GM19397 (cell line): ENCODE data around the gene OLR1.
A peak's percentile ranks its signal among the peaks of the same experiment; 100 is the strongest.
"Not testable (repeated sequence)": the region's sequence is repeated elsewhere in the genome, so short reads cannot be mapped to it uniquely, and the experiment has no call there.

Source experiments
- ATAC-seq: cut with Tn5 transposase; IDR thresholded peaks from one replicate; pipeline ENCODE4 v1.9.1; 2021; ENCODE audit warnings: mild to moderate bottlenecking, moderate library complexity; ENCODE audit not compliant: unreplicated experiment

OLR1 gene

DNA sequence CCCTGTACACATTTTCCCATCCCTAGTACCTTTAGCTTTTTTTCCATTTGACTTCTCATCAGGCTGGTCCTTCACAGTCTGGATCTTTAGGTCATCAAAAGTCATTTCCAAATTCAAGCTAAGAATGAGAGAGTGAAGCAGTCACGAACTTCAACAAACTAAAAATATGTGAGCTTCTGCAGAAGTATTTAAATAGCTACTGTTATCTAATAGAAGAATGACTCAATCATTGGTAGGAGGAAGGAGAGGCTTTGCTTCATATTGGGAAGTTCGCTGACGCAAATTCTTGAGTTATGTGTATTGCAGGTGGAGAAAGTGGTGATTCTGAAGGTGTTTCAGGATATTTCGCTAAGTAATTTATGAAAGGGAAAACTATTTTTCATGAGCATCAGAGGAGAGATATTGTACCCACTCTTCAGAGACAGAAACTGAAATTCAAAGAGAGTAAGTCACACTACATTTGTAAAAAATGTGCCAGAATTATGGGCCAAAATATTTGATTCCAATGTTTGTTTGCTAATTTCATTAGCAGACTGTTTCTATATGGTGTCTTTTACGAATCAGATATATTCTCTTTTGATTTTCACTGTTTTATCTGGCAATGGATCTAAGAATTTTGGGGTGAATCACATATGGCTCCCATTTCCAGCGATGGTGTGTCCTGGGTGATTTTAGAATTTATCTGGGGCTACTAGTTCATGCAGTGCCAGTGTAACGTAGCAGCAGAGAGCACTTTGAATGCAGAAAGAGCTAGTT lies at the start of gene OLR1:
OLR1 (minus strand) TSS at position 160 of the 756 bp plus-strand sequence; CDS start at position 105, 55 bp downstream.
- no peak for ATAC-seq

DNA sequence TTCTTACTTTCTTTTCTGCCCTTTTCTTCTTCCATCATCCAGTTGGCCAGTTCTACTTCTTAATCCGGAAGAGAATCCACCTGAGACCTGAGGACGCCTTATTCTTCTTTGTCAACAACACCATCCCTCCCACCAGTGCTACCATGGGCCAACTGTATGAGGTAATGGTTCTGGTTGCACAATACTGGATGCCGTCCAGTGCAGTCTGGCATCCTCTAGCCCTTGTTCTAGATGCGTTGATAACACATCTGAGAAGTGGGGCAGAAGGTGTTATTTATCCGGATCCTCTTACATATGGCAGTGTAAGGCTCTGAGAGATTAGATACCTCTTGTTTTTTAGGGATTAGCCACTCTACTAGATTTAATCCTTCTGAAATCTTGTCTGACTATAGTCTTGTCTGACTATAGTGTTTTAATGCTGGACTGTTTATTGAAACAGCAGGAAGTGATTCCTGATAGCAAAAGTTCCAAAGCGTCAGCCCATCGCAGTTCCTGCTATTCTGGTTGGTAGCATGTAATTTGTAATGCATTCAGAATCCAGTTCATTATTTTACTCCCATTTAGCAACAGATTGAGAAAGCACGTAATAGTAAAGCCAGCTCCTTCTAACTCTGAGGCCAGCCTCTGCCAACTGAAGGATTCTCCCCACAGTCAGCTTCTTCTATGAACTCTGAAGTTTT lies 48.6 kb upstream of the OLR1 start:
- no peak for ATAC-seq

DNA sequence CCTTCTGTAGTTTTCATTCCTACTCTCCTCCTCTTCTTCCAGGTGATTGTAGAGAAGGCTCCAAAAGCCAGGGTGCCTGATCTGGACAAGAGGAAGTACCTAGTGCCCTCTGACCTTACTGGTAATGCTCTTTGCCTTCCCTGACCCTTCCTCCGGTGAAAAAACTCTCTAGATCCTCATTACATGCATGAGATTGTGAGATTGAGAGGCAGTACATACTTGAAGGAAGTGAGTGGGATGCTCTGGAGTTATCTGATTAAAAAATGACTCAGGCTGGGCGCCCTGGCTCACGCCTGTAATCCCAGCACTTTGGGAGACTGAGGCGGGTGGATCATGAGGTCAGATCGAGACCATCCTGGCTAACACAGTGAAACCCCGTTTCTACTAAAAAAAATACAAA lies 46.1 kb upstream of the OLR1 start:
- ATAC-seq = no peak

DNA sequence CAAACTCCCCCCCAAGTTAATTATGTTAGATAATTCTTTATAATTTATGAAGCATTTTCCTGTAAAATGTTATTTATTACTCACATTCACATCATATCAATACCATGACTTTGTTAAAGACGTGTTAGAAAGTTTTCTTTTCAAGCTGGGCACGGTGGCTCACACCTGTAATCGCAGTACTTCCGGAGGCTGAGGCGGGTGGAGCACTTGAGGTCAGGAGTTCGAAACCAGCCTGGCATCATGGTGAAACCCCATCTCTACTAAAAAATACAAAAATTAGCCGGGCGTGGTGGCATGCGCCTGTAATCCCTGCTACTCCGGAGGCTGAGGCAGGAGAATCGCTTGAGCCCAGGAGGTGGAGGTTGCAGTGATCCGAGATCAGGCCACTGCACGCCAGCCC lies 44.0 kb upstream of the OLR1 start:
- ATAC-seq = not testable (repeated sequence)

DNA sequence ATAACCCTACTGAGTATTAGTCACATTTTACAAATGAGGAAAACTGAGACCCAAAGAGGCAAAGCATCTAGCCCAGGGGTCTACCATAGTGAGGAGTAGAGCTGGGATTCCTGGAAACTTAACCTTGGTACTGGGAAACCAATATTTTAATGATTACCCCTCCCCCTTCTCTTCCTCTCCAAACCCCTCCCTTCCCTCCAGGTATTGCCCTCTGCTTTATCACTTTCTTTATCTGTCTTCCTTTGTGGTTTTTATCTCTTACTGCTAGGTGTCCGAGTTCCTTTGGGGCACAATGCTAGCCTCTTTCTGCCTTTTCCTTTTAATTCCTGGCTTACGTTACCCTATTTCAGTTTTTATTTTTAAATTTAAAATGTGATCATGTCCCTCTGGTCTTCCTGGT lies 43.5 kb upstream of the OLR1 start:
- ATAC-seq = no peak

DNA sequence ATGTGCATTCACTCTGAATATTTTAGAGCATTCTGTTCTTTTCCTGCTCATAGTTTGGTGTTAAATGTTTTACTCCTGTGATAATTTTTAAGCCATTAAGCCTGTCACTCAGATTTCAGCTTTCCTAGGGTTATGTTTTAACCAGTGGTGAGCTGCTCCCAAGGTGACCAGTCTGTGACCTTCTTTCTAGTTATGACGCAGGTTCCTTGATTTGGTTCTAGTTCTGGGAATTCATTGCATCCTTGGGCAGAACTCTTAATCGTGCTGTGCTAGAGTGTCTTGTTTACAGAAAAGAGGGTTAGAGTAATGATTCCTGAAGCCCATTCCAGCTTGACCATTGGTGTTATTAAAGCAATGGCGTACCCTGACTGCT lies 42.9 kb upstream of the OLR1 start:
- ATAC-seq = no peak

DNA sequence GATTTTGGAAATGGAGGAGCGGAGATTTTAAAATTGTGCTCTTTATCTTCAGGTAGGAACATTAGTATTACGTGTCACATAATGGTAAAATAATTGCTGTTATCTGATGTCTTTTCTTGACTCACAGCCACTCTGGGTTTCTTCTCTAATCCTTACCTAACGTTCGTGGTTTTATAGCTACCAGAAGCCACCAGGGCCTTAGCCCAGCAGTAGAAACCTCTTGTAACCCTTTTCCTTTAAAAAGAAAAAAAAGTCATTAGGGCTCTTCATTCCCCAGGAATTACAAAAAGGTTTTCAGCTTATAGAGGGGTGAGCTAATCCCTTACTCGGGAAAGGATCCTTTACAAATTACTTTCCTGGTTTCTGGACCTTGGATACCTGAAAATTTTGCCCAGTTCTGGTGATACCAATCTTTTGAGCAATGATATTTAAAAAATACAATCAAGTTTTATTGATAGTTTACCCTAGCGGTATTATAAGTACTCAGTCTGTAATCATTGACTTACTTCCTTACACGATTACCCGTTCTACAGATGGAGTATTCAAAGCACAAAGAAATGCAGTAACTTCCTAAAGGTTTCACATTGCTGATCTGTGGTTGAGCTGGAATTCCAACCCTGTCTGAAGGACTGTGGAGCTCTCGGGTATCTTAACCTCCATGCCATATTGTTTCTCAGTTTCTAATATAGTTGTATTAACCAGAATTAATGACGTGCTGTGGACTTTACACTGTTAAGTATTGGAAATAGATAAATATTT lies 42.4 kb upstream of the OLR1 start:
- no peak for ATAC-seq

DNA sequence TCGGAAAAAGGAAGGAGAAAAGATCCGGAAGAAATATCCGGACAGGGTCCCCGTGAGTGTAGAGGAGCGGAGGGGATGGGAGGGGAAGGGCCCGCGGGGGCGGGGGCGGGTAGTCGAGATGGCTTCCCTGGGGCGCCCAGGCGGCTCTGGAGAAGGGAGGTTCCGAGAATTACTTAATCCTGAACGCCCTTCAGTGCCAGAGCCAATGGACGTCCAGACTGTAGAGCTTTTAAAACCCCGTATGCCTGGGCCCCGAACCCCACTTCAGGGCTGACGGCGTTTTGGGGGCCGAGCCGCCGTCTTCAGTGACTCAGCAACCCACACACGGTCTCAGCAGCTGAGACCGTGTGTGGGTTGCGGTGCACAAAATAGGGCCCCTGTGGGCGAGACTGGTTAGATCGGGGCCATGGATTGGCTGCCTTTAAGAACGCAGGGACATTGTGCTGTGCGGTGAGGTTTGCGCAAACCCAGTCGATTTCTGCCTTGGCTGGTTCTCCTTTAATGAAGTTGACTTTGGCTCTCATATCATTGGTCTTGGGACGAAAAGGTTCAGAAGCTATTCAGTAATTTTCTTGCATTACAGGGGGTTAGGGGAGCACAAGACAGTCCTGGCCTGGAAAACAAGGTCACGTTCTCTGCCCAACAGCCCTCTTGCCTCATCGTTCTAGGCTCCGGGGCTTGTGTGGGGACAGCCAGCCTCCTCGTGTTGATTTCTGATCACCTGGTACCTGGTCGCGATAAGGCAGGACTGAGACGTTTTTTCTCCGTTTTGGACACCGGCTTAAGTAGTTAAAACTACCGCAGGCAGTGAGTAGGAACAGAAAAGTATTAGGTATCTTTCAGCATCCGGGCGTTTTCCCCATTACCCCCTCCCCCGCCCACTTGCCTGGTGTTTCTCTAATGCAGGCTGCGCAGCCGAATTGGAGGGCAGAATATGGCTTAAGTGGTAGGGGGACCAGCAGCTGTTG lies 41.5 kb upstream of the OLR1 start:
- ATAC-seq = peak; percentile 49

DNA sequence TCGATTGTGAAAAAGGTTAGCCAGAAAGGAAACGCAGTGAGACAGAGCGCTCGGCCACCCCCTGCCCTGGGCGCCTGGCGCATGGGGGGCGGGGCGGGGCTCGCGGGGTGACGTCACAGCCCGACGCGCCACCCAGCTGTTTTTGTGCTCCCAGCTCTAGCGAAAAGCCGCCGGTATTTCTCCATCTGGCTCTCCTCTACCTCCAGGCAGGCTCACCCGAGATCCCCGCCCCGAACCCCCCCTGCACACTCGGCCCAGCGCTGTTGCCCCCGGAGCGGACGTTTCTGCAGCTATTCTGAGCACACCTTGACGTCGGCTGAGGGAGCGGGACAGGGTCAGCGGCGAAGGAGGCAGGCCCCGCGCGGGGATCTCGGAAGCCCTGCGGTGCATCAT lies 40.8 kb upstream of the OLR1 start, which contains the start of gene GABARAPL1:
GABARAPL1 (plus strand) TSS at position 139 of the 393 bp plus-strand sequence; CDS start at position 392, 253 bp downstream.
- ATAC-seq = peak; percentile 62

DNA sequence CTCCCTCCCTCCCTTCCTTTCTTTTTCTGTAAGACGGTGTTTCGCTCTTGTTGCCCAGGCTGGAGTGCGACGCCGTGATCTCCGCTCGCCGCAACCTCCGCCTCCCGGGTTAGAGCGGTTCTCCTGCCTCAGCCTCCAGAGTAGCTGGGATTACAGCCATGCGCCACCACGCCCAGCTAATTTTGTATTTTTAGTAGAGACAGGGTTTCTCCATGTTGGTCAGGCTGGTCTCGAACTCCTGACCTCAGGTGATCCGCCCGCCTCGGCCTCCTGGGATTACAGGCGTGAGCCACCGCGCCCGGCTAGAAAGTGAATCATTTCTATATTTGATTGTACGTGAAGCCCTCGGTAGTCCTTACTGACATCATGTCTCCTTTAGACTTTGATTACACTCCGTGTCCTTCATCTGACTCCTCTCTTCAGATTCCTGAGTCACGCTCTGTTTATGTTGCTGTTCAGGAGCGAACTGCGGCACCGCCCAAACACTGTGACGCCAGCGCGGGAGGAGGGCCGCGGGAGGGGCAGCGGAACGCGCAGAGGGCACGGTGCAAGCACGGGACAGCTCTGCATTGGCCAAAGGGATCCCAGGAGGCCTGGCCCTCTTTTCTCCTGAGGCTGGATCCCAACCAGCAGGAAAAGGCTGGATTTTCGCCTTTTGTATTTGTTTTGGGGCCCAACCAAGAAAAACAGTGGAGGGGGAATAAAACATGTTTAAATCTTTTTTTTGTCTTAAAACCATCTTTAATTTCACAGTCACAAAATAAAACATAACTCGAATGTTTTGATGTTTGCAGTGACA lies 40.2 kb upstream of the OLR1 start:
- peak; percentile 54 for ATAC-seq

DNA sequence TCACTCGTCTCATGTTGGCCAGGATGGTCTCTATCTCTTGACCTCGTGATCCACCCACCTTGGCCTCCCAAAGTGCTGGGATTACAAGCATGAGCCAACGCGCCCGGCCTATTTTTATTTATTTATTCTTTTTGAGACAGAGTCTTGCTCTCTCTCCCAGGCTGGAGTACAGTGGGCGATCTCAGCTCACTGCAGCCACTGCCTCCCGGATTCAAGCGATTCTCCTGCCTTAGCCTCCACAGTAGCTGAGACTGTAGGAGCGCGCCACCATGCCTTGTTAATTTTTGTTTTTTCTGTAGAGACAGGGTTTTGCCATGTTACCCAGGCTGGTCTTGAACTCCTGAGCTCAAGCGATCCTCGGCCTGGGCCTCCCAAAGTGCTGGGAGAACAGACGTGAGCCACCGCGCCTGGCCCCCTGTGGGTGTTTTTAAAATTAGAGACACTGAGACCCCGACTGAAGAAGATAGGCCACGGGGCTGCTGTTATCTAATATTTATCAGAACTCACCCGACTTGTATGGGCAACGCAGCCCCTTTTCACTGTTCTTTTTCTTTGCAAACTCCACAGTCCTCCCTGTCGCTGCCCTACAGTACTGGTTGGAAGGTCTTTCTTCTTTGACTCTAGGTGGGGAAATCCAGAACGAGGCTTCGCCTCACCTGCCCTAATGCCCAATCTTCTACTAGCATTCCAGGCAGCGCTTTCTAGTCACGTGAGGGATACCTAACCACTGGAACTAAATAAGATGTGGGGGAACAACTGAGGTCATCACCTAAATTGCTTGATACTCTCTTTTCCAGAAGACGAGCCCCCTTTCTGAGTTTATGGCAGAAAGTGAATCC lies 39.4 kb upstream of the OLR1 start:
- ATAC-seq = no peak

DNA sequence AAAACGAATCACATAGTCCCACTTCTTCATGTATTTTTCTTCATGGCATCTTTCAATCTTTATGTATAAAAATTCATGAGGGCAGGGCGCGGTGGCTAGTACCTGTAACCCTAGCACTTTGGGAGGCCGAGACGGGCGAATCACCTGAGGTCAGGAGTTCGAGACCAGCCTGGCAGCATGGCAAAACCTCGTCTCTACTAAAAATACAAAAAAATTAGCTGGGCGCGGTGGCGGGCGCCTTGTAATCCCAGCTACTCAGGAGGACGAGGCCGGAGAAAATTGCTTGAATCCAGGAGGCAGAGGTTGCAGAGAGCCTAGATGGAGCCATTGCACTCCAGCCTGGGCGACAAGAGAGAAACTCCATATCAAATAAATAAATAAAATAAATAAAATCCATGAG lies 38.3 kb upstream of the OLR1 start:
- ATAC-seq = no peak

DNA sequence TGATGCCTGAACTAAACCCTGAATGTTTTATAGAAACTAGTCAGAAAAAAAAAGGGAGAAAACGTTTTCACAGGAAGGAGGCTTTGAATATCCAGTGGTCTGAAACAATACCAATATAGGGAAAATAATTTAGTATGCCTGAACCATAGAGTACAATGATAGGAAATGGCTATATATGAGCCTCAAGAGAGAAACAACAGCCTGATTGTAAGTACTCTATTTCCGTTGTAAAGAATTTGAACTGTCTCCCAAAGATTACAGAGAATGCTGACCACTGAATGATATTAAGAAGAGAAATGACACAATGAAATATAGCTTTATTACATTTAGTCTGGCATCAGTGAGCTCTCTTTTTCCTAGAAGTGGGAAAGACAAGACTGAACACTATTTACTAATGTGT lies 35.2 kb upstream of the OLR1 start:
- ATAC-seq = no peak

DNA sequence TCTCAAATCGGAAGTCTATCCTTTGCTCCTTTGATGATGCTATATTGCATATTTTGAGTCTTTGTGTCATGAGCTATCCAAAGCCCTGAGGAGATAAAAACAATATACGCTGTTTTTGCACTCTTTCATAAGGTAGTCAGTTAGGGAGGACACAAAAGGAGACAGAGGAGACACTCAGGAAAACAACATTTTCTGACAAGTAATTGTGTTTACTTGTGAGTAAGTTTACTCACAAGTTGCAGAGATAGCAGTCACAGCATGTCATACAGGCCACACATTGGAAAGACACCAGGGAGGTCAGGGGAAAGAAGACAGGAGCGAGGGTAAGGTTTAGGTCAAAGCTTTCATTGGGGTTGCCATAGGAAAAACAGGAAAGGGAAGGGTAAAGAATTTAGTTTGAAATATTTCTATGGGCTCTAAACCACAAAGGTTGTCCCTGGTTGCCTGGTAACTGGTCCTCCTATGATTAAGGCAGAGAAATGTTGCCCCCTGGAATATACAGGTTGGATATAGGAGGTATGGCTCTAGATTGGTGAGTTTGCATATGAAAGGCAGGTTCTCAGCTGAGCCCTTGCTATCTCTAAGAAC lies 33.4 kb upstream of the OLR1 start:
- no peak for ATAC-seq

DNA sequence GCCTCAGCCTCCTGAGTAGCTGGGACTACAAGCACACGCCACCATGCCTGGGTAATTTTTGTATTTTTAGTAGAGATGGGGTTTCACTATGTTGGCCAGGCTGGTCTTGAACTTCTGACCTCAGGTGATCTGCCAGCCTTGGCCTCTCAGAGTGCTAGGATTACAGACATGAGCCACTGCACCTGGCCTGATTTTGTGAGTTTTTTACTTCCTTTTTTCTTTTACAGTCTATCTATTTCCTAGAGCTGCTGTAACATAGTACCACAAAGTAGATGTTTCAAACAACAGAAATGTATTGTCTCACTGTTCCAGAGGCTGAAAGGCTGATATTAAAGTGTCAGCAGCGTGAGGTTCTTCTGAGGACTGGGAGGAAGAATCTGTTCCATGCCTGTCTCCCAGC lies 32.6 kb upstream of the OLR1 start:
- not testable (repeated sequence) for ATAC-seq

DNA sequence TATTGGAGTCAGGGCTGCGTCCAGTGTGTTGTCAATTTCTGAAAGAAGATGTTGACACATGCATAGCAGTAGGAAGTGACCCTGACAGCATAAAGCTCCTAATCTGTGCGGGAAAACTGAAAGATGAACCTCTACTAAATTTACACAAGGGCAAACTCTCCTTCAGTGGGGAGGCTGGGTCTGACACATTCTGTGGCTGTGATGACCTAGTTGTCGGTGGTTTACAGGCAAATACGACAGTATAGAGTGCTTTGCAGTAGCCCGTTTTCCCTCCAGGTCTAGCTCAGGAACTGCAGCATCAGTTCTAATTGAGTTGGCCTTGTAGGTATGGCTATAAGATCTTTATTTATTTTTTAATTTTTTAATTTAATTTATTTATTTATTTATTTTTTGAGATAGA lies 25.9 kb upstream of the OLR1 start:
- no peak for ATAC-seq

DNA sequence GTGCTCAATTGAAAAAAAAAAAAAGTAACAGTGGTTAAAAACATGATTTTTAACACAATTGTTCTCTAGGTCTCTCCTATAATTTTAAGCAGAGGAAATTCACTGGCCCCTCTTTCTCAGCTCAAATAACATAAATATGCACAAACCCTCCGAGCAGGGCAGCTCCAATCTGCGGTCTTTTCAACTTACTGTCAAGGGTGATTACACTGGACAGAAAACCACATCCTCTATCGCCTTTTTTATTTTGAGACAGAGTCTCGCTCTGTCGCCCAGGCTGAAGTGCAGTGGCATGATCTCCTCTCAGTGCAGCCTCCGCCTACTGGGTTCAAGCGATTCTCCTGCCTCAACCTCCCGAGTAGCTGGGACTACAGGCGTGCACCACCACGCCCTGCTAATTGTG lies 24.3 kb upstream of the OLR1 start:
- ATAC-seq = peak; percentile 95

DNA sequence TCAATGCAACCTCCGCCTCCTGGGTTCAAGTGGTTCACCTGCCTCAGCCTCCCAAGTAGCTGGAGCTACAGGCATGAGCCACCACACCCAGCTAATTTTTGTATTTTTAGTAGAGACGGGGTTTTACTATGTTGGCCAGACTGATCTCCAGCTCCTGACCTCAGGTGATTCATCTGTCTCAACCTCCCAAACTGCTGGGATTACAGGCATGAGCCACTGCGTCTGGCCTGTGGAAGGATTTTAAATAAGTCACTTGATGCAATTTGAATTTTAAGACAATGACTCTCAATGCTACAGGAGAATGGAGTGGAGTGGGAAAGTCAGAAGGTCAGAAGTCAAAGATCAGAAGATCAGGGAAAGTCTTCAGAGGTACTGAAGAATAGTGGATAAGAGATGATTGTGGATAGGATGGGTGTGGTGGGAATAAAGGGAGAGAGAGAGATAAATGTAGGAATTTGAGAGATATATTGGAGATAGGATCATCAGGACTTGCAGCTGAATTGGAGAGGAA lies 22.3 kb upstream of the OLR1 start:
- ATAC-seq = no peak
